Activated T-helper 2 cell treated with anti-CD3 and anti-CD28 coated beads, Interferon-gamma antibody, Interleukin-2, Interleukin-4, amounts not matched to agents 10 μg/mL and 5 μg/mL and 100 μg/mL, durations not matched to agents 14 hours and 24 hours and 36 hours (primary cell): ENCODE measurements around the gene RSU1. TPM values are rescaled to one million over a fixed set of nuclear protein-coding genes. Genes with fewer than 3 reads are reported as not detected.

Experiments
- DNase-seq: peaks from one replicate; pipeline ENCODE4 v3.0.0; 2021; ENCODE audit warnings: low spot score
- H3K27ac Mint-ChIP-seq: one replicate; pipeline ENCODE4 v1.8.0; 2021; ENCODE audit warnings: mixed read lengths
- H3K27me3 Mint-ChIP-seq: one replicate; pipeline ENCODE4 v1.8.0; 2021; ENCODE audit warnings: low read depth, mixed read lengths
- H3K36me3 Mint-ChIP-seq: one replicate; pipeline ENCODE4 v1.8.0; 2021; ENCODE audit warnings: low read depth, mixed read lengths
- H3K4me1 Mint-ChIP-seq: one replicate; pipeline ENCODE4 v1.8.0; 2021; ENCODE audit warnings: low read depth, mixed read lengths
- H3K4me3 Mint-ChIP-seq: one replicate; pipeline ENCODE4 v1.8.0; 2021; ENCODE audit warnings: low read depth, mild to moderate bottlenecking, moderate library complexity, mixed read lengths
- H3K9me3 Mint-ChIP-seq: one replicate; pipeline ENCODE4 v1.8.0; 2021; ENCODE audit warnings: mixed read lengths
- intact Hi-C: fragments of 100-400 bp; cut with micrococcal nuclease; formaldehyde crosslinking; loops from one replicate; pipeline ENCODE4 v1.15.1; 2023
- total RNA-seq: library from RNA; stranded (reverse); gene quantifications from 2 replicates; pipeline ENCODE4 v1.2.3, GENCODE V29; 2022

The RSU1 gene
- total RNA-seq, 1 donor from 2014 or later: 49.1 TPM

GRCh38 chr10:16746856-16747255, 70.4 kb downstream of the RSU1 start:
- intact Hi-C loops: no loop called here
- Mint-ChIP-seq H3K27me3 (no peaks in the 10 kb centered on the region), H3K36me3 (peaks cover 15% of the 10 kb centered on the region), H3K9me3 (no peaks in the 10 kb centered on the region), H3K4me1 (no peaks in the 10 kb centered on the region), H3K27ac (no peak overlapping the region), H3K4me3 (no peak overlapping the region)
- no peak for DNase-seq

DNA sequence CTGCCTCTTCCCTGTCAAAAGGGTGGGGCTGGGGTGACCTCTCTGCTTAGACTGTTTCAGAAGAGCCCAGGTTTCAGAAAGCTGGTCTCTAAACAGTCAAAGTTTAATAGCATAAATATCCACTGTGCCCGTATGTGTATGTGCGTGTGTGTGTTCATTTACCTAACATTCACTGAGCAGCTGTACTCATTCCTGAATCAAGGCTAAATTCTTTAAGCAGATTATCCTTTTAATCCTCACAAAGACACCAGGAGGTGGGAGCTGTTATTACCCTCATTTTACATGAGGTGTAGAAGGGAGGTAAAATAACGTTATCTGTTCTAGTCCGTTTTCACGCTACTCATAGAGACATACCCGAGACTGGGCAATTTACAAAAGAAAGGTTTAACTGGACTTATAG, 72.2 kb downstream of the RSU1 start:
- no peaks in the 10 kb centered on the region for H3K9me3 Mint-ChIP-seq
- no peak overlapping the region for H3K4me3 Mint-ChIP-seq
- DNase-seq: no peak
- no peaks in the 10 kb centered on the region for H3K4me1 Mint-ChIP-seq
- H3K27ac Mint-ChIP-seq: no peak overlapping the region
- H3K27me3 Mint-ChIP-seq: no peaks in the 10 kb centered on the region
- intact Hi-C loops: no loop called here
- peaks cover 17% of the 10 kb centered on the region for H3K36me3 Mint-ChIP-seq

- H3K4me1 Mint-ChIP-seq: no peaks in the 10 kb centered on the region
- intact Hi-C loops: no loop called here
These were observed 74.9 kb downstream of the RSU1 start for GRCh38 chr10:16742165-16742960.

GRCh38 chr10:16741540-16741939, 75.7 kb downstream of the RSU1 start:
- intact Hi-C loops: no loop called here
- H3K4me3 Mint-ChIP-seq: no peak overlapping the region
- H3K9me3 Mint-ChIP-seq: peaks cover 18% of the 10 kb centered on the region
- no peaks in the 10 kb centered on the region for H3K4me1 Mint-ChIP-seq
- H3K36me3 Mint-ChIP-seq: peaks cover 50% of the 10 kb centered on the region
- H3K27me3 Mint-ChIP-seq: no peaks in the 10 kb centered on the region
- no peak overlapping the region for H3K27ac Mint-ChIP-seq
- no peak for DNase-seq

More at GRCh38 chr10:16742165-16742960, 74.9 kb downstream of the RSU1 start:
- H3K27me3 Mint-ChIP-seq: no peaks in the 10 kb centered on the region
- peaks cover 11% of the 10 kb centered on the region for H3K9me3 Mint-ChIP-seq
- peaks cover 42% of the 10 kb centered on the region for H3K36me3 Mint-ChIP-seq
- no peak for DNase-seq
- H3K27ac Mint-ChIP-seq: no peak overlapping the region
- H3K4me3 Mint-ChIP-seq: no peak overlapping the region

GRCh38 chr10:16737420-16737819, 79.8 kb downstream of the RSU1 start:
- Mint-ChIP-seq H3K4me1 (no peaks in the 10 kb centered on the region), H3K4me3 (no peak overlapping the region), H3K27me3 (no peaks in the 10 kb centered on the region), H3K27ac (no peak overlapping the region), H3K36me3 (peaks cover 79% of the 10 kb centered on the region), H3K9me3 (peaks cover 33% of the 10 kb centered on the region)
- intact Hi-C loops: no loop called here
- DNase-seq: no peak

GRCh38 chr10:16735671-16736070, 81.6 kb downstream of the RSU1 start:
- Mint-ChIP-seq H3K9me3 (peaks cover 37% of the 10 kb centered on the region), H3K4me1 (peaks cover 3% of the 10 kb centered on the region), H3K27me3 (no peaks in the 10 kb centered on the region), H3K36me3 (peaks cover 82% of the 10 kb centered on the region), H3K4me3 (no peak overlapping the region), H3K27ac (no peak overlapping the region)
- no peak for DNase-seq
- intact Hi-C loops: no loop called here

DNA sequence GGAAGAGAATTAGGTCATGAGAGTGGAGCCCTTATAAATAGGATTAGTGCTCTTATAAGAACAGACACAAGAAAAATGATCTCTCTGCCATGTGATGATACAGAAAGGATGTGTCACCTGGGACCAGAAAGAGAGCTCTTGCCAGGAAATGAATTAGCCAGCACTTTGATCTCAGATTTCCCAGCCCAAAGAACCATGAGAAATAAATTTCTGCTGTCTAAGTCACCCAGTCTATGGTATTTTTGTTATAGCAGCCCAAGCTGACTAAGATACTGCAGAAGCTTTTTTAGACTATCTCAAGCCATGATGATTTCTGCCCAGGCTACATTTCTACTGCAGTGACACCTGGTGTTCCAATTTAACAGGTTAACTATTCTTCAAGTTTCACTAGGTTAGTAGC, 84.8 kb downstream of the RSU1 start:
- H3K9me3 Mint-ChIP-seq: peaks cover 40% of the 10 kb centered on the region
- H3K36me3 Mint-ChIP-seq: peaks cover 82% of the 10 kb centered on the region
- H3K4me3 Mint-ChIP-seq: no peak overlapping the region
- H3K27me3 Mint-ChIP-seq: no peaks in the 10 kb centered on the region
- peaks cover 19% of the 10 kb centered on the region for H3K4me1 Mint-ChIP-seq
- no peak for DNase-seq
- H3K27ac Mint-ChIP-seq: no peak overlapping the region
- intact Hi-C loops: no loop called here

DNA sequence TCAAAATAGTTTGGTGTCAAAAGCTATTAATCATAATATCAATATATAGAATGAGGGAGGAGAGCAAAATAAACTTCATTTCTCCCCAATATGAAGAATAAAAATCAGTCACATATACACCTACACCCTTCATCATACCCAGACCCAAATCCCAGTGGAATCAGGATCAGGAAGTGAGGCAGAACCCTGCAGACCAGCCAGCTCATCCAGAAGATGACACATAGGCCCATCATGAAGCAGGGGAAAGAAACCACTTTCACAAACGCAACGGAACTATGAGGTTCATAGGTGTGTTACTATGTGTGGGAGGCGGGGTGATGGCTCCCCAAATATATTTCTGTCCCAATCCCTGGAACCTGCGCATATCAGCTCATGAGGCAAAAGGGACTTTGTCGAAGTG, 89.0 kb downstream of the RSU1 start:
- Mint-ChIP-seq H3K27ac (no peak overlapping the region), H3K9me3 (peaks cover 17% of the 10 kb centered on the region), H3K36me3 (peaks cover 55% of the 10 kb centered on the region), H3K4me1 (peaks cover 25% of the 10 kb centered on the region), H3K4me3 (no peak overlapping the region), H3K27me3 (no peaks in the 10 kb centered on the region)
- DNase-seq: no peak
- intact Hi-C loops: no loop called here

GRCh38 chr10:16727666-16728065, 89.6 kb downstream of the RSU1 start:
- H3K36me3 Mint-ChIP-seq: peaks cover 55% of the 10 kb centered on the region
- no peak overlapping the region for H3K27ac Mint-ChIP-seq
- no peak overlapping the region for H3K4me3 Mint-ChIP-seq
- DNase-seq: no peak
- peaks cover 25% of the 10 kb centered on the region for H3K4me1 Mint-ChIP-seq
- intact Hi-C loops: no loop called here
- H3K9me3 Mint-ChIP-seq: peaks cover 17% of the 10 kb centered on the region
- no peaks in the 10 kb centered on the region for H3K27me3 Mint-ChIP-seq

- Mint-ChIP-seq H3K9me3 (peaks cover 7% of the 10 kb centered on the region), H3K27me3 (no peaks in the 10 kb centered on the region), H3K4me1 (peaks cover 14% of the 10 kb centered on the region), H3K36me3 (peaks cover 44% of the 10 kb centered on the region), H3K27ac (no peak overlapping the region), H3K4me3 (no peak overlapping the region)
- no peak for DNase-seq
- intact Hi-C loops: loop anchor here (5.0 kb wide), 1 partner anchor 502 kb away; no protein-coding TSS in a partner anchor
These were observed 92.7 kb downstream of the RSU1 start for GRCh38 chr10:16724509-16724908.

DNA sequence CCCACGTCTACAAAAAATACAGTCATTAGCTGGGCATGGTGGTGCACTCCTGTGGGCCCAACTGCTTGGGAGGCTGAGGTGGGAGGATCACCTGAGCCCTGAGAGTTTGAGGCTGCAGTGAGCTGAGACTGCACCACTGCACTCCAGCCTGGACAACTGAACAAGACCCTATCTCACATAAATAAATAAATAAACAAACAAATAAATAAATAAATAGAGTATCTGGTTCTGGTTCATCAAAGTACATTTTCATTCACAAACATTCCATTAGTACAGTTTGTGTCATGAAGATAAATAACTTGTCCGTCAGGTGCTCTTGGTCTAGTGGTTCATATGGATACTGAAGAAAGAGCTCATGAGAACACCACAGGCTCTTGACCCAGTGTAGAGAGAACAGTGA, 96.4 kb downstream of the RSU1 start:
- H3K4me3 Mint-ChIP-seq: no peak overlapping the region
- no peak for DNase-seq
- H3K36me3 Mint-ChIP-seq: peaks cover 21% of the 10 kb centered on the region
- peaks cover 6% of the 10 kb centered on the region for H3K9me3 Mint-ChIP-seq
- no peak overlapping the region for H3K27ac Mint-ChIP-seq
- intact Hi-C loops: loop anchor here (5.0 kb wide), 1 partner anchor 499 kb away; no protein-coding TSS in a partner anchor
- no peaks in the 10 kb centered on the region for H3K4me1 Mint-ChIP-seq
- no peaks in the 10 kb centered on the region for H3K27me3 Mint-ChIP-seq

DNA sequence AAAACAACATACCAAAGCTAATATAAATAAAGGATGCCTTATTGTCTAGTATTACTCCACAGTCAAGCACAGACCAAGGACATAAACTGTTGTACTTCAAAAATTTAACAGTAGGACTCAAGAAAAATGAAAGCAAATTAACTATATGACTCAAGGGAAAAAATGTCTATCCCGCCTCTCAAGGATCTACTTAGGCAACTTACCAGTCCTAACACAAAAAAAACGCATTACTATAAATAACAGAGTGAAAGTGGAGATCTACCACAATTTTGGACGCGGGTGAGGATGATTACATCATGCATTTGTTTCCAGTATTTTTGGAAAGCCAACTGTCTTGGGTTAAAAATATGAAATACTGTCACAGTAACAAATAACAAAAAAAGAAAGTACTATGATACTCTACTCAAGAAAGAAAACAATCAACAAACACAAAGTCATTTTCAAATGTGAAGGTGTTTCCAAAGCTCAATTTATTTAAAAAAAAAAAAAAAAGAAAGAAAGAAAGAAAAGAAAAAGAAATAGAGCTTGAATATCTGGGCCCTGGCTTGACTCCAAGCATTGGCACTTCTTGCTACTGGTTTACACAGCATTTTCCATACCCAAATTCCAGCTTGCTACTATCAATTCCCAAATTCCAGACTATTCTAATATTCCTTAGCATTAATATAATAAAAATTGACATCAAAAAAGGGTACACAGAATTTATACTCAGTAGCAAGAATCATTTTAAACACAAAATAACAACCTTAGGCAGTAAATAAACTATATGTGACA, 99.4 kb downstream of the RSU1 start:
- Mint-ChIP-seq H3K9me3 (peaks cover 34% of the 10 kb centered on the region), H3K27me3 (no peaks in the 10 kb centered on the region), H3K36me3 (peaks cover 40% of the 10 kb centered on the region), H3K4me3 (no peak overlapping the region), H3K4me1 (no peaks in the 10 kb centered on the region), H3K27ac (no peak overlapping the region)
- intact Hi-C loops: no loop called here
- no peak for DNase-seq

DNA sequence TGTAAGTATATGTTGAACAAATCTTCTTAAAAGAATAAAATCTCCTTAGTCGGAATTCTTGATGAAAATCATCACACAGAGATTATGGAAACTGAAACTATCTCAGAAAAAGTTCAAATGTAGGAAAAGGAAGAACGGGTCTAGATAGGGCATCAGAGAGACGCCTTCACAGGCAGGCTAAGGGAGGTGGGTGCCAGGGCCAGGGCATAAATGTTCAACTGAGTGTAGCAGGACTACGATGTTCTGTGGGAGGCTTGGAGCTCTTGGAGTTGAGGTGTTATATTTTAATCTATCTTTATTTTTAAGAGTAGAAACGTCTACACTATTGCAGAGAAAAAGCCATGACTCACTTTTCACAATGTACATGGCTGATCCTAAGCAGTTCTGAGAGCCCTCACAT, 101.2 kb downstream of the RSU1 start:
- intact Hi-C loops: no loop called here
- Mint-ChIP-seq H3K9me3 (peaks cover 51% of the 10 kb centered on the region), H3K4me1 (peaks cover 6% of the 10 kb centered on the region), H3K27me3 (no peaks in the 10 kb centered on the region), H3K4me3 (no peak overlapping the region), H3K27ac (no peak overlapping the region), H3K36me3 (peaks cover 35% of the 10 kb centered on the region)
- no peak for DNase-seq
